Measurements from ENCODE around the gene CD2.

CD2 gene

GRCh38 chr1:116806671-116807070, 52.4 kb downstream of the CD2 start:
- TF ChIP-seq TEAD4 (IDR thresholded peaks at IDR 0.05) = no peak
- TF ChIP-seq RAD21 (IDR thresholded peaks at IDR 0.05; ENCODE audit: low read depth) = no peak
- TF ChIP-seq REST (IDR thresholded peaks at IDR 0.05; ENCODE audit: low read depth) = no peak
- TF ChIP-seq FOXM1 (IDR thresholded peaks at IDR 0.05; ENCODE audit: borderline replicate concordance, low read depth) = no peak
- TF ChIP-seq MAX (IDR thresholded peaks at IDR 0.05) = no peak
- no peak for TF ChIP-seq NFIC (IDR thresholded peaks at IDR 0.05)
- TF ChIP-seq CREB1 (IDR thresholded peaks at IDR 0.05; ENCODE audit: low read depth) = no peak
- no peak for TF ChIP-seq YY1 (IDR thresholded peaks at IDR 0.05; ENCODE audit: low read depth)
- TF ChIP-seq EP300 (IDR thresholded peaks at IDR 0.05; ENCODE audit: borderline replicate concordance) = no peak

- TF ChIP-seq EGR1 (IDR thresholded peaks at IDR 0.05) (no peak), FOXM1 (IDR thresholded peaks at IDR 0.05; ENCODE audit: borderline replicate concordance, low read depth) (no peak), TEAD4 (IDR thresholded peaks at IDR 0.05) (no peak), REST (IDR thresholded peaks at IDR 0.05; ENCODE audit: low read depth) (no peak), RAD21 (IDR thresholded peaks at IDR 0.05; ENCODE audit: low read depth) (no peak), USF1 (IDR thresholded peaks at IDR 0.05) (no peak), CREB1 (IDR thresholded peaks at IDR 0.05; ENCODE audit: low read depth) (no peak), NFIC (IDR thresholded peaks at IDR 0.05) (no peak), ZBTB7A (IDR thresholded peaks at IDR 0.05; ENCODE audit: low read depth) (no peak), CEBPB (IDR thresholded peaks at IDR 0.05) (no peak)
These were observed 53.4 kb downstream of the CD2 start for GRCh38 chr1:116807394-116808199.

GRCh38 chr1:116808200-116808847, 54.1 kb downstream of the CD2 start:
- TF ChIP-seq TCF12 (IDR thresholded peaks at IDR 0.05; ENCODE audit: low read depth) = no peak
- TF ChIP-seq TEAD4 (IDR thresholded peaks at IDR 0.05) = no peak
- TF ChIP-seq MAX (IDR thresholded peaks at IDR 0.05) = no peak
- TF ChIP-seq USF1 (IDR thresholded peaks at IDR 0.05) = no peak
- no peak for TF ChIP-seq CEBPB (IDR thresholded peaks at IDR 0.05)
- no peak for TF ChIP-seq RAD21 (IDR thresholded peaks at IDR 0.05; ENCODE audit: low read depth)
- TF ChIP-seq YY1 (IDR thresholded peaks at IDR 0.05; ENCODE audit: low read depth) = no peak
- TF ChIP-seq ZBTB7A (IDR thresholded peaks at IDR 0.05; ENCODE audit: low read depth) = no peak
- TF ChIP-seq EP300 (IDR thresholded peaks at IDR 0.05; ENCODE audit: borderline replicate concordance) = no peak
- TF ChIP-seq REST (IDR thresholded peaks at IDR 0.05; ENCODE audit: low read depth) = no peak
- no peak for TF ChIP-seq TAF1 (IDR thresholded peaks at IDR 0.05; ENCODE audit: low read depth)
- TF ChIP-seq CREB1 (IDR thresholded peaks at IDR 0.05; ENCODE audit: low read depth) = no peak
- no peak for TF ChIP-seq EGR1 (IDR thresholded peaks at IDR 0.05)
- TF ChIP-seq NFIC (IDR thresholded peaks at IDR 0.05) = no peak

GRCh38 chr1:116808848-116809508, 54.7 kb downstream of the CD2 start:
- TF ChIP-seq REST (IDR thresholded peaks at IDR 0.05; ENCODE audit: low read depth) = no peak

All from Ishikawa (cell line).